GM12873 (cell line): ENCODE results near the gene MARK3.

ENCODE experiments used
- CTCF ChIP-seq: IDR thresholded peaks from 2 replicates; pipeline ENCODE4 v1.5.1; 2012; ENCODE audit warnings: low read depth, mild to moderate bottlenecking, moderate library complexity, low read length, control low read depth; ENCODE audit not compliant: insufficient read depth; ENCODE audit errors: missing control alignments

Gene MARK3

DNA sequence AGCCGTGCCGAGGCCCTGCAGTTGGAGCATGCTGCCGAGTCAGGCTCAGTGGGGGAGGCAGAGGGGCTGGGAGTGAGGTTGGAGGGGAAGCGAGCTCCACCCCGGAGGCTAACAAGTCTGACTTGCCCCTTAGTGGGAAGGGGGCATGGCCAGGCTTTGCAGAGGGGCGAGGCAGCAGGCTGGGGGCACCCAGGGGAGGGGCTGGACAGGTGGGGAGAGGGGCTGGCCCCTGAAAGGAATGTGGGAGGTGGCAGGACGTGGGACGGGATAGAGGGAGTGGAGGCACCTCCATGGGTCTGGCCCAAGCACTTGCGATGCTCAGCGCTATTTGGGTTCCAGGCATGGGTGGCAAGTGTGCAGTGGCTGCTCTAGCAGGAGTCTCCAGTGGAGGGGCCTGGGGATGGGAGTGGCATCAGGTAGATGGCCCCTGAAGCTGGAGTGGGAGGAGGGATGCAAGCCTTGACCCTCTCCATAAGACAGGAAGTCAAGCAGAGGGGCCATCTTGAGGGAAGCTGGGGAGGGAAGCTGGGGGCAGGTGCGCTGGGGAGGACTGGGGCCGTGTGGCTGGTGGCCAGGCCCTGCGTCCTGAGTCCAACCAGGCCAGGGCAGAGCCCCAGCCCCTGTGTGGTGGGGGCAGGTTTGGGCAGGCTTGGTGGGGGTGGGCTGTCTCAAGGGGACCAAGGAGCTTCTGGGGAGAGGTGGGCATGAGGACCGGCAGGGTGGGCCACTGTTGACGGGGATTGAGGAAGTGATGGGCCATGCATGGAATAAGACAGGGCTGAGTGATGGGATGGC is 146.4 kb downstream of the MARK3 start:
- TF ChIP-seq CTCF: no peak

DNA sequence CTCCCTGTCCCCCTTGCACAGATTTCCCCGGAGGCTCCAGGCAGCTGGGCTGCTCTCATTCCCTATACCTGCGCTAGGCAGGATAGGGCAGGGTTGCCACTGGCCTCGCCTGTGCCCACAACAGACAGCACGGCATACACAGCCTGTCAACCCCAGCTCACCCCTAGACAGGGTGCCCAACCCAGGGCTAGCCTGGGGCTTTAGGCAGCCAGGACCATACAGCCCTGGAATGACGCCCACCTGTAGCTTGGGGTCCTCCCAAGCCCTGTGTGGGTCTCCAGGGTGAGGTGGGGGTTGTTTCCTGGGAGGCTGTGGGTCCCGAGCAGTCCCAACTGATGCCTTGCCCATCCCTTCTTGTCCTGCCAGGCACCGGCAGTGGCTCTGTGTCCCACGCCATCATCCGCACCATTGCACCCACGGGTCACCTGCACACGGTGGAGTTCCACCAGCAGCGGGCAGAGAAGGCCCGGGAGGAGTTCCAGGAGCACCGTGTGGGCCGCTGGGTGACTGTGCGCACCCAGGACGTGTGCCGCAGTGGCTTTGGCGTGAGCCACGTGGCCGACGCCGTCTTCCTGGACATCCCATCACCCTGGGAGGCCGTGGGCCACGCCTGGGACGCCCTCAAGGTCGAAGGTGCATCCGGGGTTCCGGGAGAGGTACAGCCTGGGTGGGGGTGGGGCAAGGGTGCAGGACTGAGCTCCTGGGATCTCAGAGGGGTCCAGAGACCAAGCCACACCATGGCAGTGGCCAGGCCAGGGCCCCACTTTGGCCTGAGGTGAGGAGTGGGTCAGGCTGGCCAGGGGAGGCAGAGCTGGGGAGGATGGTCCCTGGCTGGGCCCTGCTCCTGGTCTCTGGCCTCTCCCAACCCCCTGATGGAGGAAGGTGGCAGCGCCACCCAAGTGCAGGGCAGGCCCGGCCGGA is 147.3 kb downstream of the MARK3 start:
- TF ChIP-seq CTCF: no peak

DNA sequence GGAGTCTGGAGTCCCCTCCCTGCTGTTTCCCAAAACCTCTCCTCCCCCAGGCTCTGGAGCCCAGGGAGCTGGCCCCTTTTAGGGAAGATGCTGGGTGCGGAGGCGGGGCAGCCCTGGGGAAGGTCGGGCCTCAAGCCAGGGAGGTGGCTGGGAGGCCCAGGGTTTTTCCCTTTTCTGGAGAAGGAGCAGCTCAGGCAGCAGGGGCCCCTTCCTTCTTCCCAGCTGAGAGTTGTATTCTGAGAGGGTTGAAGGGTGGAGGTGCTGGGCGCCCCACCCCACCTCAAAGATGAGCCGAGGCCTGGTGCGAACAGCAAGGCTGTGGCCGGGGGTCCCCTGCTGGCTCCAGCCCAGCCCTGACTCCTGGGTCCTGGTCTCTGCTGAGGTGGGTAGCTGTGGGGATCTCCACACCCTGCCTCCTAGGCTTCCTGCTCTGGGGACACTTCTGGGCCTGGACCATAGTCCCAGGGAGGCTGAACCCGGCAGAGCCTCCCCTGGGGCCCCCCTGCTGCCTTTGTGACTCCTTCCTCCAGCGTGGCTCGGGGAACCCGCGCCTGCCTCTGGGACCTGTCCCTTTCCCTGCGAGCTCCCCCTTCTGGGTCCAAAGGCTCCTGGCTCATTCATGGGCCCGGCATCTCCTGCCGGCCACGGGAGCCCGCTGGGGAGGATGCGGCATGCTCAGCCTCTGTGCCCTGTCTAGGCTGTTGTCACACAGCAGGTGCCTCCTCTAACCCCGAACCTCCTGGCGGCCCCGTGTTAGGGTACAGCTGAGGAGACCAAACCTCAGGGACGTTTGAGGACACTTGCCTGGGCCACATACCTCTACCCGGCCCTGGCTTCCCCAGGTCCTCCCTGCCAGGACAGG is 148.2 kb downstream of the MARK3 start:
- TF ChIP-seq CTCF: no peak

- TF ChIP-seq CTCF: no peak
Measured at GRCh38 chr14:103533999-103534575, 148.9 kb downstream of the MARK3 start.

DNA sequence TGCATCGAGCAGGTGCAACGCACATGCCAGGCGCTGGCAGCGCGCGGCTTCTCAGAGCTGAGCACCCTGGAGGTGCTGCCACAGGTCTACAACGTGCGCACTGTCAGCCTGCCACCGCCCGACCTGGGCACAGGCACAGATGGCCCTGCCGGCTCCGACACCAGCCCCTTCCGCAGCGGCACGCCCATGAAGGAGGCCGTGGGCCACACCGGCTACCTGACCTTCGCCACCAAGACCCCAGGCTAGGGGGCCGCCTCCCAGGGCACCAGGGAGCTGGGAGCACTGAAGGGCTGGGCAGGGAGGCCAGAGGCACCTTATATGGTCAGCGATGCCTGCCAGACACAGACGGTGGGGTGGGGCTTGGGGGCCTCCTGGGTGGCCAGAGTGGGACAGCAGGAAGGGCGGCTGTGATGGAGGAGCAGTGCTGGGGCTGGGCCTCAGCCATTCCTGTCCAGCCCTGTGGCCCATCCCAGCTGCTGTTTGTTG is 149.4 kb downstream of the MARK3 start:
- TF ChIP-seq CTCF: no peak

- TF ChIP-seq CTCF: no peak
Measured at GRCh38 chr14:103535081-103535890, 150.1 kb downstream of the MARK3 start.
